GM19351 (cell line): ENCODE data around the gene RAB1B.
"Not testable (repeated sequence)": the region's sequence is repeated elsewhere in the genome, so short reads cannot be mapped to it uniquely, and the experiment has no call there.

Source experiments
- ATAC-seq: cut with Tn5 transposase; IDR thresholded peaks from one replicate; pipeline ENCODE4 v1.9.1; 2021; ENCODE audit warnings: mild to moderate bottlenecking, moderate library complexity; ENCODE audit not compliant: unreplicated experiment

RAB1B gene

GRCh38 chr11:66266378-66267038 is 1.9 kb upstream of the RAB1B start:
- ATAC-seq, result no peak

GRCh38 chr11:66267039-66267378 is 1.4 kb upstream of the RAB1B start:
- no peak for ATAC-seq

GRCh38 chr11:66267379-66268243 is 828 bp upstream of the RAB1B start:
- ATAC-seq, result peak; percentile 52

GRCh38 chr11:66268952-66269905 is 790 bp downstream of the RAB1B start:
- no peak for ATAC-seq

- no peak for ATAC-seq
Measured at GRCh38 chr11:66271816-66272215, 3.4 kb downstream of the RAB1B start.

GRCh38 chr11:66272596-66272995 is 4.2 kb downstream of the RAB1B start:
- no peak for ATAC-seq

GRCh38 chr11:66274219-66274618 is 5.8 kb downstream of the RAB1B start:
- no peak for ATAC-seq

- ATAC-seq, result no peak
Measured at GRCh38 chr11:66275396-66275795, 7.0 kb downstream of the RAB1B start.

GRCh38 chr11:66275984-66276612 is 7.7 kb downstream of the RAB1B start:
- ATAC-seq, result no peak

GRCh38 chr11:66276619-66277018 is 8.2 kb downstream of the RAB1B start:
- ATAC-seq, result not testable (repeated sequence)

GRCh38 chr11:66277064-66277463 is 8.6 kb downstream of the RAB1B start:
- ATAC-seq, result not testable (repeated sequence)

GRCh38 chr11:66277471-66278362 is 9.3 kb downstream of the RAB1B start, which contains the start of gene CNIH2:
TSS of gene CNIH2 (plus strand) at chr11:66278175. CDS start at chr11:66278457, 282 bp downstream.
- ATAC-seq, result no peak

GRCh38 chr11:66278363-66279091 is 10.1 kb downstream of the RAB1B start:
- no peak for ATAC-seq

GRCh38 chr11:66279092-66279734 is 10.8 kb downstream of the RAB1B start:
- ATAC-seq, result no peak

- no peak for ATAC-seq
Measured at GRCh38 chr11:66280428-66280827, 12.0 kb downstream of the RAB1B start.

GRCh38 chr11:66281001-66281400 is 12.6 kb downstream of the RAB1B start:
- no peak for ATAC-seq

- no peak for ATAC-seq
Measured at GRCh38 chr11:66281776-66282467, 13.5 kb downstream of the RAB1B start.
